Neural cell (in vitro differentiated cells): ENCODE data around the gene IMMP2L.

Experiments used
- MXI1 ChIP-seq: fragments of 450-650 bp; conservative IDR thresholded peaks from 2 replicates; pipeline ENCODE4 v1.6.1; 2014; ENCODE audit warnings: antibody characterized with exemption, mild to moderate bottlenecking; ENCODE audit not compliant: poor library complexity, severe bottlenecking
- RAD21 ChIP-seq: fragments of 450-650 bp; conservative IDR thresholded peaks from 2 replicates; pipeline ENCODE4 v1.6.1; 2014; ENCODE audit warnings: antibody characterized with exemption, mild to moderate bottlenecking, moderate library complexity
- SMC3 ChIP-seq: fragments of 450-650 bp; conservative IDR thresholded peaks from 2 replicates; pipeline ENCODE4 v1.6.1; 2014; ENCODE audit warnings: antibody characterized with exemption, mild to moderate bottlenecking, moderate library complexity; ENCODE audit not compliant: poor library complexity
- TAF1 ChIP-seq: IDR thresholded peaks from 2 replicates; pipeline ENCODE4 v1.6.1; 2012; ENCODE audit warnings: low read depth
- TF ChIP-seq, protein P1 (sequence below): fragments of 450-650 bp; IDR thresholded peaks from 2 replicates; pipeline ENCODE4 v1.5.1; 2014; ENCODE audit warnings: antibody characterized with exemption, mild to moderate bottlenecking, moderate library complexity; ENCODE audit not compliant: poor library complexity, severe bottlenecking
- TF ChIP-seq, protein P2 (sequence below): IDR thresholded peaks from 2 replicates; pipeline ENCODE4 v1.6.1; 2012; ENCODE audit warnings: borderline replicate concordance

DNA sequence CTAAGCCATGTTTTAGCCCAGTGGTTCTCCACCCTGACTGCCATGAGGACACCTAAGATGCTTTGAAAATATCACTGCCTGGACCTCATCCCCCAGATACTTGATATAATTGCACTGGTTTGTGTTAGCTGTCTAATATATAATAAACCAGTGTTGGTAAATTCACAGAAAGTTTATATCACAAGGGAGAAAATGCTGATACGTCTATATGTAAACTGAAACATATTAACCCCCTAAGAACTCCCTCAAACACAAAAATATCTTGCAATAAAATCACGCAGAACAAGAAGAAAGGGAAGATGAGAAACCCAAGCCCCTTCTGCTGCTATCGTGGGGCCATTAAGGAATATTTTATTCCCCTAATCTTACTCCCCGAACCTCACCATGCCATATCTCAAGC is 8.2 kb downstream of the IMMP2L start:
- TF ChIP-seq, protein P1, sequence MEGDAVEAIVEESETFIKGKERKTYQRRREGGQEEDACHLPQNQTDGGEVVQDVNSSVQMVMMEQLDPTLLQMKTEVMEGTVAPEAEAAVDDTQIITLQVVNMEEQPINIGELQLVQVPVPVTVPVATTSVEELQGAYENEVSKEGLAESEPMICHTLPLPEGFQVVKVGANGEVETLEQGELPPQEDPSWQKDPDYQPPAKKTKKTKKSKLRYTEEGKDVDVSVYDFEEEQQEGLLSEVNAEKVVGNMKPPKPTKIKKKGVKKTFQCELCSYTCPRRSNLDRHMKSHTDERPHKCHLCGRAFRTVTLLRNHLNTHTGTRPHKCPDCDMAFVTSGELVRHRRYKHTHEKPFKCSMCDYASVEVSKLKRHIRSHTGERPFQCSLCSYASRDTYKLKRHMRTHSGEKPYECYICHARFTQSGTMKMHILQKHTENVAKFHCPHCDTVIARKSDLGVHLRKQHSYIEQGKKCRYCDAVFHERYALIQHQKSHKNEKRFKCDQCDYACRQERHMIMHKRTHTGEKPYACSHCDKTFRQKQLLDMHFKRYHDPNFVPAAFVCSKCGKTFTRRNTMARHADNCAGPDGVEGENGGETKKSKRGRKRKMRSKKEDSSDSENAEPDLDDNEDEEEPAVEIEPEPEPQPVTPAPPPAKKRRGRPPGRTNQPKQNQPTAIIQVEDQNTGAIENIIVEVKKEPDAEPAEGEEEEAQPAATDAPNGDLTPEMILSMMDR: no peak
- TF ChIP-seq MXI1 (no peak), RAD21 (no peak), TAF1 (no peak), SMC3 (no peak)
- TF ChIP-seq, protein P2, sequence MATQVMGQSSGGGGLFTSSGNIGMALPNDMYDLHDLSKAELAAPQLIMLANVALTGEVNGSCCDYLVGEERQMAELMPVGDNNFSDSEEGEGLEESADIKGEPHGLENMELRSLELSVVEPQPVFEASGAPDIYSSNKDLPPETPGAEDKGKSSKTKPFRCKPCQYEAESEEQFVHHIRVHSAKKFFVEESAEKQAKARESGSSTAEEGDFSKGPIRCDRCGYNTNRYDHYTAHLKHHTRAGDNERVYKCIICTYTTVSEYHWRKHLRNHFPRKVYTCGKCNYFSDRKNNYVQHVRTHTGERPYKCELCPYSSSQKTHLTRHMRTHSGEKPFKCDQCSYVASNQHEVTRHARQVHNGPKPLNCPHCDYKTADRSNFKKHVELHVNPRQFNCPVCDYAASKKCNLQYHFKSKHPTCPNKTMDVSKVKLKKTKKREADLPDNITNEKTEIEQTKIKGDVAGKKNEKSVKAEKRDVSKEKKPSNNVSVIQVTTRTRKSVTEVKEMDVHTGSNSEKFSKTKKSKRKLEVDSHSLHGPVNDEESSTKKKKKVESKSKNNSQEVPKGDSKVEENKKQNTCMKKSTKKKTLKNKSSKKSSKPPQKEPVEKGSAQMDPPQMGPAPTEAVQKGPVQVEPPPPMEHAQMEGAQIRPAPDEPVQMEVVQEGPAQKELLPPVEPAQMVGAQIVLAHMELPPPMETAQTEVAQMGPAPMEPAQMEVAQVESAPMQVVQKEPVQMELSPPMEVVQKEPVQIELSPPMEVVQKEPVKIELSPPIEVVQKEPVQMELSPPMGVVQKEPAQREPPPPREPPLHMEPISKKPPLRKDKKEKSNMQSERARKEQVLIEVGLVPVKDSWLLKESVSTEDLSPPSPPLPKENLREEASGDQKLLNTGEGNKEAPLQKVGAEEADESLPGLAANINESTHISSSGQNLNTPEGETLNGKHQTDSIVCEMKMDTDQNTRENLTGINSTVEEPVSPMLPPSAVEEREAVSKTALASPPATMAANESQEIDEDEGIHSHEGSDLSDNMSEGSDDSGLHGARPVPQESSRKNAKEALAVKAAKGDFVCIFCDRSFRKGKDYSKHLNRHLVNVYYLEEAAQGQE: no peak
